Vagina (tissue), 2 donors: ENCODE measurements around the gene PRKAG3. TPM values are rescaled to one million over a fixed set of nuclear protein-coding genes. Genes with fewer than 3 reads are reported as not detected.

ENCODE experiments used
- DNase-seq, 2 donors: peaks; one replicate each; pipeline ENCODE4 v3.0.0-alpha.2; 2017; ENCODE audit errors: extremely low spot score in 2 of 2
- H3K27ac ChIP-seq: fragments of 200-600 bp; sonication (generic); one replicate; pipeline ENCODE4 v1.5.1; 2019
- H3K27me3 ChIP-seq: fragments of 200-600 bp; sonication (generic); one replicate; pipeline ENCODE4 v1.5.1; 2019
- H3K36me3 ChIP-seq, 2 donors: fragments of 200-600 bp; sonication (generic); one replicate each; pipeline ENCODE4 v1.5.1; 2017 to 2019
- H3K4me1 ChIP-seq: fragments of 200-600 bp; sonication (generic); one replicate; pipeline ENCODE4 v1.5.1; 2019
- H3K4me3 ChIP-seq, 2 donors: fragments of 200-600 bp; sonication (generic); 1 replicate in 1 of 2; 2 replicates in 1 of 2; pipeline ENCODE4 v1.5.1; 2016 to 2019
- H3K9me3 ChIP-seq: fragments of 200-600 bp; sonication (generic); one replicate; pipeline ENCODE4 v1.5.1; 2019
- POLR2A ChIP-seq, 2 donors: fragments of 450-650 bp; IDR thresholded peaks; one replicate each; pipeline ENCODE4 v1.6.1; 2017; ENCODE audit warnings: antibody characterized with exemption in 2 of 2, mild to moderate bottlenecking in 2 of 2, moderate library complexity in 2 of 2
- POLR2AphosphoS5 ChIP-seq, 2 donors: sonication (generic); formaldehyde crosslinking; IDR thresholded peaks; one replicate each; pipeline ENCODE4 v1.9.0; 2017; ENCODE audit warnings: antibody characterized with exemption in 2 of 2, mild to moderate bottlenecking in 2 of 2, low read depth in 1 of 2; ENCODE audit not compliant: insufficient read depth in 1 of 2
- intact Hi-C: fragments of 100-400 bp; cut with DNase I; formaldehyde crosslinking; loops from one replicate; pipeline ENCODE4 v1.15.1; 2023
- total RNA-seq: library from RNA; depleted of rRNA; stranded (reverse); fragments of >200 nt; gene quantifications from one replicate; pipeline ENCODE4 v1.2.3, GENCODE V29; 2016
- TF ChIP-seq, protein P1 (sequence below), 3 experiments: fragments of 450-650 bp in 2 of 3; fragments of 200-600 bp in 1 of 3; sonication (generic) in 1 of 3; IDR thresholded peaks; one replicate each; pipeline ENCODE4 v1.5.1; 2017 to 2019; ENCODE audit warnings: antibody characterized with exemption in 3 of 3, mild to moderate bottlenecking in 2 of 3, moderate library complexity in 2 of 3

PRKAG3 gene
- total RNA-seq, 1 donor from 2014 or later: not detected

DNA sequence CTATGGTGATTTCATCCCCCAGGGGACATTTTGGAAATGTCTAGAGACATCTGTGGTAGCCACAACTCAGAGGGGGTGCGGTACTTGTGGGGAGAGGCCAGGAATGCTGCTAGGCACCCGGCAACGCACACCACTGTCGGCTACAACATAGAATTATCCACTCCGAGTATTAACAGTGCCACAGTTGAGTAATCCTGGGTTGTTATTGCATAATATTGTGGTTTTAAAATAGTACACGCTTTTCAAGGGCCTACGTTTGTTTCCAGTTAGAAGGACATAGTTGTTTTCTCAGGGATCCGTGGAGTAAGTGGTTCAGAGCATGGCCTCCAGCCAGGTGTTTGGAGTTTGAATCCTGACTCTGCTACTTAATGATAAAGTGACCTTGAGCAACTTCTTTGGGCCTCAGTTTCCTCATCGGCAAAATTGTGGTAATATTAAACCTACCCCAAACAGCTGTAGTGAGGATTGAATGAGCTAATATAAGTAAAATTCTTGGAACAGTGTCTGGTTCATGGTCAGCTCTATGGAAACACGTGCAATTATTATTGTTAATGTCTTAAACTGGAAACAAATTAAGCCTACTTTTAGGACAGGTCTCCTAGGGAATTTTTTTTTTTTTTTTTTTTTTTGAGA, 25.1 kb downstream of the PRKAG3 start:
- H3K27me3 ChIP-seq: no peaks in the 10 kb centered on the region
- H3K27ac ChIP-seq: peak overlapping the region; percentile 75
- peaks cover 36% of the 10 kb centered on the region for H3K4me1 ChIP-seq
- TF ChIP-seq, protein P1, sequence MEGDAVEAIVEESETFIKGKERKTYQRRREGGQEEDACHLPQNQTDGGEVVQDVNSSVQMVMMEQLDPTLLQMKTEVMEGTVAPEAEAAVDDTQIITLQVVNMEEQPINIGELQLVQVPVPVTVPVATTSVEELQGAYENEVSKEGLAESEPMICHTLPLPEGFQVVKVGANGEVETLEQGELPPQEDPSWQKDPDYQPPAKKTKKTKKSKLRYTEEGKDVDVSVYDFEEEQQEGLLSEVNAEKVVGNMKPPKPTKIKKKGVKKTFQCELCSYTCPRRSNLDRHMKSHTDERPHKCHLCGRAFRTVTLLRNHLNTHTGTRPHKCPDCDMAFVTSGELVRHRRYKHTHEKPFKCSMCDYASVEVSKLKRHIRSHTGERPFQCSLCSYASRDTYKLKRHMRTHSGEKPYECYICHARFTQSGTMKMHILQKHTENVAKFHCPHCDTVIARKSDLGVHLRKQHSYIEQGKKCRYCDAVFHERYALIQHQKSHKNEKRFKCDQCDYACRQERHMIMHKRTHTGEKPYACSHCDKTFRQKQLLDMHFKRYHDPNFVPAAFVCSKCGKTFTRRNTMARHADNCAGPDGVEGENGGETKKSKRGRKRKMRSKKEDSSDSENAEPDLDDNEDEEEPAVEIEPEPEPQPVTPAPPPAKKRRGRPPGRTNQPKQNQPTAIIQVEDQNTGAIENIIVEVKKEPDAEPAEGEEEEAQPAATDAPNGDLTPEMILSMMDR (IDR thresholded peaks at IDR 0.05): no peak
- peak in 1 of 2 donors; percentile 96 for TF ChIP-seq POLR2AphosphoS5 (IDR thresholded peaks at IDR 0.05; ENCODE audit: insufficient read depth in 1 of 2, low read depth in 1 of 2)
- H3K9me3 ChIP-seq: peaks cover 5% of the 10 kb centered on the region
- H3K4me3 ChIP-seq: no peak overlapping the region
- DNase-seq: no peak
- no peaks in the 10 kb centered on the region for H3K36me3 ChIP-seq
- intact Hi-C loops: no loop called here

DNA sequence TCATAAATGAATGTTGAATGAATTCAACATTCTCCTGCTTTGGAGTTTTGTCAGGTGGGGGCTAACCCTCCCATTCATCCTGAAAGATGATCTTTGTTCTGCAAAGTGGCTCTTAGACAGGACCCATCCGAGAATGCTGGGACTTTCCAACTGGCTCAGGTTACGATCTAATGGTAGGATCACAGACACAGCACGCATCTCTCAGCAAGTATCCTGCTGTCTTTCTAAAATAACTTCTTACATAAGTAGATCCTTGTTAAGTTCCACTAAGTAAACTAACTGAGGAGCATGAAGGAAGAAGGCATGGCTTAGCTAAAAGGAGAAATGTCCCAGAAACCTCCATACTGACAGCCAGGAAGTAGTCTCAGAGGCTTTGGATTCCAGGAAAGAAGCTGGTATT, 26.0 kb downstream of the PRKAG3 start:
- no peaks in the 10 kb centered on the region for H3K36me3 ChIP-seq
- H3K4me3 ChIP-seq: no peak overlapping the region
- no peak for TF ChIP-seq POLR2AphosphoS5 (IDR thresholded peaks at IDR 0.05; ENCODE audit: insufficient read depth in 1 of 2, low read depth in 1 of 2)
- TF ChIP-seq POLR2A (IDR thresholded peaks at IDR 0.05): no peak
- TF ChIP-seq, protein P1 (IDR thresholded peaks at IDR 0.05): no peak
- peaks cover 36% of the 10 kb centered on the region for H3K4me1 ChIP-seq
- peaks cover 5% of the 10 kb centered on the region for H3K9me3 ChIP-seq
- intact Hi-C loops: no loop called here
- H3K27me3 ChIP-seq: no peaks in the 10 kb centered on the region
- H3K27ac ChIP-seq: peak overlapping the region; percentile 75
- no peak for DNase-seq

DNA sequence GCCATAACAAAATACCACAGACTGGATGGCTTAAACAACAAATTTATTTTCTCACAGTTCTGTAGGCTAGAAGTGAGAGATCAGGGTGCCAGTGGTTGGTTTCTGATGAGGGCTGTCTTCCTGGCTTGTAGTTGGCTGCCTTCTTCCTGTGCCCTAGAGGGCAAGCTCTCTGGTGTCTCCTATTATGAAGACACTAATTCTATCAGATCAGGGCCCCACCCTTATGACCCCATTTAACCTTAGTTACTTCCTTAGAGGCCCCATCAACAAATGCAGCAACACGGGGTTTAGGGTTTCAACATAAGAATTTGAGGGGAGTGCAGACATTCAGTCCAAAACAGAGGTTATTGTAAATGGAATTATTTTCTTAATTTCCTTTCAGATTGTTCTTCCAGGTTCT, 26.8 kb downstream of the PRKAG3 start:
- H3K4me1 ChIP-seq: peaks cover 40% of the 10 kb centered on the region
- no peaks in the 10 kb centered on the region for H3K36me3 ChIP-seq
- H3K4me3 ChIP-seq: no peak overlapping the region
- intact Hi-C loops: no loop called here
- peaks cover 5% of the 10 kb centered on the region for H3K9me3 ChIP-seq
- H3K27ac ChIP-seq: peak overlapping the region; percentile 33
- H3K27me3 ChIP-seq: no peaks in the 10 kb centered on the region
- TF ChIP-seq POLR2AphosphoS5 (IDR thresholded peaks at IDR 0.05; ENCODE audit: insufficient read depth in 1 of 2, low read depth in 1 of 2) (no peak), POLR2A (IDR thresholded peaks at IDR 0.05) (no peak)
- TF ChIP-seq, protein P1 (IDR thresholded peaks at IDR 0.05): no peak
- peak in 1 of 2 donors; percentile 27 for DNase-seq

DNA sequence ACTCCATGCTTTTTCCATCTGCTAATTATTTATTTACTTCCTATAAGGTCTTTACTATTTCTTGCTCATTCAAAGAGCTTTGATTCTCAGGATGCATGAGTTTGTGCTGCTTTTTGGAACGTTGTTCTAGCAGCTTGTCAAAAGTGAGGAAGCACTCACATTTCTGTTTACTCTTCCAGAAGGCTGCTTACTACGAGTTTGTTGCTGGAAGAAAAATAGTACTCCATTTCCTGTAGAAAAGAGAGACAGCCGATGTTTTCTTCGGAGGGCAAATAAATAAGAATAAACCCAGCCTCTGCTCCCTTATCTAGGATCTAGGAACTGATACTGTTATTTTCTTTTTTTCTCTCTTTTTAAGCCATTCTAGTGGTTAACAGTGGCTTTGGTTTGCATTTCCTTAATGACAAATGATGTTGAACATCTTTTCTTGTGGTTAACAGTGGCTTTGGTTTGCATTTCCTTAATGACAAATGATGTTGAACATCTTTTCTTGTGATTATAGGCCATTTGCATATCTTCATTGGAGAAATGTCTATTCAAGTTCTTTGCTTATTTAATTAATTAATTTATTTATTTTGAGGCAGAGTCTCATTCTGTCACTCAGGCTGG, 29.1 kb downstream of the PRKAG3 start:
- intact Hi-C loops: no loop called here
- peak overlapping the region; percentile 51 for H3K27ac ChIP-seq
- peaks cover 5% of the 10 kb centered on the region for H3K9me3 ChIP-seq

More for the DNA sequence above, 29.1 kb downstream of the PRKAG3 start:
- H3K27me3 ChIP-seq: no peaks in the 10 kb centered on the region
- peaks cover 42% of the 10 kb centered on the region for H3K4me1 ChIP-seq
- DNase-seq: no peak
- H3K36me3 ChIP-seq: no peaks in the 10 kb centered on the region
- H3K4me3 ChIP-seq: no peak overlapping the region
- TF ChIP-seq POLR2A (IDR thresholded peaks at IDR 0.05) (no peak), POLR2AphosphoS5 (IDR thresholded peaks at IDR 0.05; ENCODE audit: insufficient read depth in 1 of 2, low read depth in 1 of 2) (no peak)
- TF ChIP-seq, protein P1 (IDR thresholded peaks at IDR 0.05): no peak
